DOHH2 (cell line): ENCODE measurements around the gene ANP32B.

Experiments used
- EZH2phosphoT487 ChIP-seq: fragments of 200-600 bp; sonication (generic); IDR thresholded peaks from 2 replicates; pipeline ENCODE4 v1.6.1; 2017; ENCODE audit warnings: borderline replicate concordance, mild to moderate bottlenecking, antibody characterized with exemption, low read length, moderate library complexity, mixed read lengths
- TF ChIP-seq, protein P1 (sequence below): fragments of 200-600 bp; sonication (generic); IDR thresholded peaks from one replicate; pipeline ENCODE4 v1.5.1; 2014; ENCODE audit warnings: antibody characterized with exemption, mild to moderate bottlenecking, low read depth, low read length; ENCODE audit not compliant: poor library complexity, severe bottlenecking

DNA sequence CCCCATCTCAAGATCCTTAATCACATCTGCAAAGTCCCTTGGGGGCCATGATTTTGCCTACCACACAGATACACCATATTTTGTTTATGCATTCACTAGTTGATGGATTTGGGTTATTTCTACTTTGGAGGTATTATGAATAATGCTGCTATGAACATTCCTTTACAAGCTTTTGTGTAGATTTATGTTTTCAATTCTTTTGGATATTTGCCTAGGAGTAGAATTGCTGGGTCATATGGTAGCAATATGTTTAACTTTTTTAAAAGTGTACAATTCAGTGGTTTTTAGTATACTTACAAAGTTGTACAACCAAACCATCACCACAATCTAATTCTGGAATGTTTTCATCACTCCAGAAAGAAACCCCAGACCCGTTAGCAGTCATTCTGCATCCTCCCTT lies 7.8 kb upstream of the ANP32B start:
- TF ChIP-seq, protein P1, sequence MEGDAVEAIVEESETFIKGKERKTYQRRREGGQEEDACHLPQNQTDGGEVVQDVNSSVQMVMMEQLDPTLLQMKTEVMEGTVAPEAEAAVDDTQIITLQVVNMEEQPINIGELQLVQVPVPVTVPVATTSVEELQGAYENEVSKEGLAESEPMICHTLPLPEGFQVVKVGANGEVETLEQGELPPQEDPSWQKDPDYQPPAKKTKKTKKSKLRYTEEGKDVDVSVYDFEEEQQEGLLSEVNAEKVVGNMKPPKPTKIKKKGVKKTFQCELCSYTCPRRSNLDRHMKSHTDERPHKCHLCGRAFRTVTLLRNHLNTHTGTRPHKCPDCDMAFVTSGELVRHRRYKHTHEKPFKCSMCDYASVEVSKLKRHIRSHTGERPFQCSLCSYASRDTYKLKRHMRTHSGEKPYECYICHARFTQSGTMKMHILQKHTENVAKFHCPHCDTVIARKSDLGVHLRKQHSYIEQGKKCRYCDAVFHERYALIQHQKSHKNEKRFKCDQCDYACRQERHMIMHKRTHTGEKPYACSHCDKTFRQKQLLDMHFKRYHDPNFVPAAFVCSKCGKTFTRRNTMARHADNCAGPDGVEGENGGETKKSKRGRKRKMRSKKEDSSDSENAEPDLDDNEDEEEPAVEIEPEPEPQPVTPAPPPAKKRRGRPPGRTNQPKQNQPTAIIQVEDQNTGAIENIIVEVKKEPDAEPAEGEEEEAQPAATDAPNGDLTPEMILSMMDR = no peak
- TF ChIP-seq EZH2phosphoT487 = no peak
